ENCODE measurements around the gene CATSPERE. TPM values are rescaled to one million over a fixed set of nuclear protein-coding genes. Genes with fewer than 3 reads are reported as not detected.

The CATSPERE gene
- total and polyA plus RNA-seq, 4 experiments from 2014 or later: 0.30 to 2.3 (median 1.4) TPM; not detected in 1

DNA sequence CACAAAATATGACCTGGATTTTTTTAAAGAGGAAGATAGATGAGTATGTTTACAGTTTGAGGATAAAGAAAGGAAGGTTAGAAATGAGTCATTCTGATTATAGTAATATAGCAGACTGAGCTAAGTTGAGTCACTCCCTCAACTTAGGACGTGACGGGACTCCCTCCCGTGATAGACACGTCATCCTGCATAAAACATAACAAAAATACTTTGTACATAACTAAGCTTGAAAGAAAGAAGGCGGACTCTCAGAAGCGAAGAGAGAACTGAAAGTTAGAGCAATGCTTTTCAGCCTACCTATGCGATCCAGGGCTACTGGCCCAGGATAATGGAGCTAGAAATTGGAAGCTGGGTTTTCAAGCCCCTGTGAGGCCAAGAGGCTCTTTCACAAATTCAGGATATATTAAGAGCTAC lies 138.9 kb downstream of the CATSPERE start:
- H3K9me3 Mint-ChIP-seq: no peaks in the 10 kb centered on the region
- H3K27ac ChIP-seq (ENCODE audit: low read depth, low read length): no peak overlapping the region
- ChIA-PET POLR2A (ENCODE audit: partially characterized antibody) (interaction anchor here (0.8 to 1.4 kb wide), 4 partner anchors 54 to 264 kb away, joined by 3 to 5 read pairs (median 4); partner anchors contain the start of gene HNRNPU), CTCF (ENCODE audit: partially characterized antibody) (interaction anchor here (0.6 to 1.7 kb wide), 7 partner anchors 39 to 443 kb away, joined by 3 to 22 read pairs (median 4); no protein-coding TSS in a partner anchor)
- no peaks in the 10 kb centered on the region for H3K36me3 ChIP-seq (ENCODE audit: insufficient read depth, low read length)
- H3K36me3 Mint-ChIP-seq: no peaks in the 10 kb centered on the region
- H3K9me3 ChIP-seq (ENCODE audit: control insufficient read depth in 1 of 2, low read length in 2 of 2): no peaks in the 10 kb centered on the region
- peak overlapping the region; percentile 78 to 94 (median 86) for H3K27ac Mint-ChIP-seq
- H3K27me3 ChIP-seq (ENCODE audit: insufficient read depth, low read length): no peaks in the 10 kb centered on the region
- peaks cover 3 to 11% (median 10%) of the 10 kb centered on the region in 4 donors for H3K4me1 Mint-ChIP-seq
- no peak overlapping the region for H3K4me3 ChIP-seq (ENCODE audit: low read length in 2 of 2)
- DNase-seq: peak; percentile 18 to 72 (median 33)
- H3K4me1 ChIP-seq (ENCODE audit: insufficient read depth, low read length): peaks cover 3% of the 10 kb centered on the region
- peak overlapping the region in 6 of 8 donors; percentile 28 to 78 (median 58) for H3K4me3 Mint-ChIP-seq
- intact Hi-C loops (cut with micrococcal nuclease): loop anchor here (2.0 to 5.0 kb wide), 2 partner anchors 147 to 372 kb away; no protein-coding TSS in a partner anchor
- H3K27me3 Mint-ChIP-seq: peaks cover 1 to 2% of the 10 kb centered on the region in 2 donors

DNA sequence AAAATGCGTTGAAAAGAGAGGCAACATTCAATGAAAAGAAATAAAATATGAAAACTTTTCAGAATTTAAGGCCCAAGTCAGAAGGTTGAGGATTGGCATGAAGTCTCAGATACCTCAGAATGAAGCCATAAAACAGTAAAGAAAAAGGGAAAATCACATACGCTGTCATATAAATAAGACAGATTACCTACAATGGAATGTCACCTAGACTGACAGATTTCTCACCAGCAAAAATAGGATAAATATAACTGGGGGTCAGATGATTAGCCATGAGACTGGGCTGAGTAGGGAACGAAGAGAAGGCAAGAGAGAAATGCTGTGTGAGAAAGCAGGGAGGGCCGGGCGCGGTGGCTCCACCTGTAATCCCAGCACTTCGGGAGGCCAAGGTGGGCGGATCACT lies 140.3 kb downstream of the CATSPERE start:
- DNase-seq: no peak
- H3K27me3 Mint-ChIP-seq: peaks cover 1 to 2% of the 10 kb centered on the region in 2 donors
- H3K36me3 Mint-ChIP-seq: no peaks in the 10 kb centered on the region
- CTCF ChIA-PET (ENCODE audit: partially characterized antibody): interaction anchor here (4.8 kb wide), 1 partner anchor 441 kb away, joined by 75 read pairs; no protein-coding TSS in a partner anchor
- no peak overlapping the region for H3K27ac ChIP-seq (ENCODE audit: low read depth, low read length)
- H3K9me3 Mint-ChIP-seq: no peaks in the 10 kb centered on the region
- H3K9me3 ChIP-seq (ENCODE audit: control insufficient read depth in 1 of 2, low read length in 2 of 2): no peaks in the 10 kb centered on the region
- H3K4me3 Mint-ChIP-seq: no peak overlapping the region
- peak overlapping the region in 1 of 7 donors; percentile 20 for H3K27ac Mint-ChIP-seq
- H3K4me3 ChIP-seq (ENCODE audit: low read length in 2 of 2): no peak overlapping the region
- H3K4me1 Mint-ChIP-seq: peaks cover 3 to 11% (median 10%) of the 10 kb centered on the region in 4 donors
- H3K36me3 ChIP-seq (ENCODE audit: insufficient read depth, low read length): no peaks in the 10 kb centered on the region
- peaks cover 3% of the 10 kb centered on the region for H3K4me1 ChIP-seq (ENCODE audit: insufficient read depth, low read length)
- POLR2A ChIA-PET (ENCODE audit: partially characterized antibody): no interaction called here
- intact Hi-C loops (cut with micrococcal nuclease): loop anchor here (2.0 to 5.0 kb wide), 2 partner anchors 149 to 371 kb away; no protein-coding TSS in a partner anchor
- no peaks in the 10 kb centered on the region for H3K27me3 ChIP-seq (ENCODE audit: insufficient read depth, low read length)

DNA sequence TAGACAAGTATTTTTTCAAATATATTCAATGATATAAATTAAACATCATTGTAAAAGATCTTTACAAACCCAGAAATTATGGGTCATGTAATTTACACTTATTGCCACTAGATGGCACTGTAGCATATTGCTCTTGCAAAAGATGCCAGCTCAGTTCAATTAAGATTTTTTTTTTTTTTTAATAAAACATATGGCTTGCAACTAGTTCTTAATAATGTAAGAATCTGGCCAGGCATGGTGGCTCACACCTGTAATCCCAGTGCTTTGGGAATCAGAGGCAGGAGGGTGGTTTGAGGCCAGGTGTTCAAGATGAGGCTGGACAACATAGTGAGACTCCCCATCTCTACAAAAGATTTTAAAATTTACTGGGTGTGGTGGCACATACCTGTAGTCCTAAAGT lies 142.4 kb downstream of the CATSPERE start:
- Mint-ChIP-seq H3K36me3 (no peaks in the 10 kb centered on the region), H3K4me1 (peaks cover 3 to 11% (median 10%) of the 10 kb centered on the region in 4 donors), H3K4me3 (no peak overlapping the region), H3K9me3 (no peaks in the 10 kb centered on the region), H3K27me3 (peaks cover 1 to 2% of the 10 kb centered on the region in 2 donors), H3K27ac (no peak overlapping the region)
- Histone ChIP-seq H3K4me1 (ENCODE audit: insufficient read depth, low read length) (peaks cover 3% of the 10 kb centered on the region), H3K9me3 (ENCODE audit: control insufficient read depth in 1 of 2, low read length in 2 of 2) (no peaks in the 10 kb centered on the region), H3K36me3 (ENCODE audit: insufficient read depth, low read length) (no peaks in the 10 kb centered on the region), H3K27ac (ENCODE audit: low read depth, low read length) (no peak overlapping the region), H3K4me3 (ENCODE audit: low read length in 2 of 2) (no peak overlapping the region), H3K27me3 (ENCODE audit: insufficient read depth, low read length) (no peaks in the 10 kb centered on the region)
- POLR2A ChIA-PET (ENCODE audit: partially characterized antibody): interaction anchor here (1.0 kb wide), 1 partner anchor 49 kb away, joined by 3 read pairs; no protein-coding TSS in a partner anchor
- peak in 4 of 5 donors; percentile 38 to 49 (median 44) for DNase-seq
- CTCF ChIA-PET (ENCODE audit: partially characterized antibody): interaction anchor here (0.6 to 4.8 kb wide), 26 partner anchors 8 to 1859 kb away, joined by 3 to 189 read pairs (median 4); partner anchors contain the start of gene DESI2
- intact Hi-C loops (cut with micrococcal nuclease): loop anchor here (1.0 to 5.0 kb wide), 4 partner anchors 50 to 439 kb away; partner anchors contain the start of gene DESI2

DNA sequence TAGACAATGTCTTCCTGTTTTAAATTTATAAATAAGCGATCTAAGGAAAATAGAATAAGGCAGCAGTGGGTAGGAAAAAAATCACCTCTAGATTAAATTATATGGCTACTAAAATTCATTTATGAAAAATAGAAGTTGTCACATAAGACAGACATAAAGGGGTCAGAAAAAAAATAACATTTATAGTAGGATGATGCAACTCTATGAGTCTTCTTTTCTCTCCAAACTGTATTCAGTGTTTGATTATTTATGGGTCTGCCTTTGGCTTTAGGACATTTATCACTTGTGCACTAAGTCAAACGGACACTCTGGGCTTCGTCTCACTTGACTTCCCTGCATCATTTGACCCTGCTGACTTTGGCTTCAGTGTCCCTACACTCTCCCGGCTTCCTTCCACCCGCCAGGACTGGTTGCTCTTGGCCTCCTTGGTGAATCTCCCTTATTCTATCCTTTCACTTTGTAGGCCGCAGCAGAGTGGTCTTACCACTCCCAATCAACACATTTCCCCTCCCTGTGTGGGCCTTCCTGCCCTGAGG lies 144.8 kb downstream of the CATSPERE start:
- ChIA-PET CTCF (ENCODE audit: partially characterized antibody) (interaction anchor here (4.2 to 4.8 kb wide), 2 partner anchors 192 to 437 kb away, joined by 75 to 189 read pairs; no protein-coding TSS in a partner anchor), POLR2A (ENCODE audit: partially characterized antibody) (no interaction called here)
- Histone ChIP-seq H3K4me3 (ENCODE audit: low read length in 2 of 2) (no peak overlapping the region), H3K27ac (ENCODE audit: low read depth, low read length) (no peak overlapping the region), H3K27me3 (ENCODE audit: insufficient read depth, low read length) (no peaks in the 10 kb centered on the region), H3K9me3 (ENCODE audit: control insufficient read depth in 1 of 2, low read length in 2 of 2) (no peaks in the 10 kb centered on the region), H3K4me1 (ENCODE audit: insufficient read depth, low read length) (no peaks in the 10 kb centered on the region), H3K36me3 (ENCODE audit: insufficient read depth, low read length) (no peaks in the 10 kb centered on the region)
- Mint-ChIP-seq H3K27me3 (peaks cover 1 to 2% of the 10 kb centered on the region in 2 donors), H3K36me3 (no peaks in the 10 kb centered on the region), H3K9me3 (no peaks in the 10 kb centered on the region), H3K4me3 (no peak overlapping the region), H3K4me1 (no peaks in the 10 kb centered on the region), H3K27ac (no peak overlapping the region)
- intact Hi-C loops (cut with micrococcal nuclease): no loop called here
- DNase-seq: no peak

DNA sequence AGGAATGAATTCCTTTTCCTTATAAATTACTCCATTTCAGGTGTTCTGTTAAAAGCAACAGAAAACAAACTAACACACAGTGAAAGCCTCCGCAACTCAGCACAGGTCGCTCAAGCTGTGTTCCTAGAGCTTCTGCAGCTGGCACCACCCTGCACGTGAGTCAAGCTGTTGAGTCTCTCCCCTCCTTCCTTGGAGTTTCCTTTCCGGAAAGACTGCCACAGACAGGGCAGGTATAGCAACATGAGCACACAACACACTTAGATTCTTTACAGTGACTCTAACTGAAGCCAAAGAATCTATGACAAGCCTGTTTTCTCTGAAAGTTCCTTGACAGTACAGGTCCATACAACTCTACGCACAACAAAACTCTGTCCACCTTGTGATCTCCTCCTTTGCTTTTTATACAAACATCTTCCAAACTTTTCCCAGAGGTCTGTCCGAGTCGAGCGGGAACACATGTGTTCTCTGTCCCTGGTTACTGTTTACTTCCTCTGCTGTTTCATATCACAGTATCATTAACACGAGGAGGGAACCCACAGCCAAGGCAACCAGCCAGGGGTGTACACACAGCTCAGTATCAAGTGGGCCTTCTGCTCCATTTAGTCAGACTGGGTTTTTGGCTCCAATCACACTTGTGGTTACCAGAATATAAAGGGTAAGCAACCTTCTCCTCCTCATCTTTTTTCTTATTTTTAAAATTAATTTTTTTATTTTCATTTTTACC lies 153.2 kb downstream of the CATSPERE start:
- no peaks in the 10 kb centered on the region for H3K27me3 Mint-ChIP-seq
- H3K4me3 Mint-ChIP-seq: no peak overlapping the region
- intact Hi-C loops (cut with micrococcal nuclease): no loop called here
- ChIA-PET CTCF (ENCODE audit: partially characterized antibody) (no interaction called here), POLR2A (ENCODE audit: partially characterized antibody) (interaction anchor here (0.7 kb wide), 1 partner anchor 236 kb away, joined by 3 read pairs; no protein-coding TSS in a partner anchor)
- H3K9me3 ChIP-seq (ENCODE audit: control insufficient read depth in 1 of 2, low read length in 2 of 2): no peaks in the 10 kb centered on the region
- no peaks in the 10 kb centered on the region for H3K27me3 ChIP-seq (ENCODE audit: insufficient read depth, low read length)
- no peaks in the 10 kb centered on the region for H3K36me3 ChIP-seq (ENCODE audit: insufficient read depth, low read length)
- no peaks in the 10 kb centered on the region for H3K4me1 ChIP-seq (ENCODE audit: insufficient read depth, low read length)
- peak overlapping the region in 2 of 7 donors; percentile 52 to 69 for H3K27ac Mint-ChIP-seq
- no peaks in the 10 kb centered on the region for H3K4me1 Mint-ChIP-seq
- no peak overlapping the region for H3K4me3 ChIP-seq (ENCODE audit: low read length in 2 of 2)
- no peak for DNase-seq
- peaks cover 0 to 4% (median 0%) of the 10 kb centered on the region in 8 donors for H3K9me3 Mint-ChIP-seq
- no peaks in the 10 kb centered on the region for H3K36me3 Mint-ChIP-seq
- no peak overlapping the region for H3K27ac ChIP-seq (ENCODE audit: low read depth, low read length)

DNA sequence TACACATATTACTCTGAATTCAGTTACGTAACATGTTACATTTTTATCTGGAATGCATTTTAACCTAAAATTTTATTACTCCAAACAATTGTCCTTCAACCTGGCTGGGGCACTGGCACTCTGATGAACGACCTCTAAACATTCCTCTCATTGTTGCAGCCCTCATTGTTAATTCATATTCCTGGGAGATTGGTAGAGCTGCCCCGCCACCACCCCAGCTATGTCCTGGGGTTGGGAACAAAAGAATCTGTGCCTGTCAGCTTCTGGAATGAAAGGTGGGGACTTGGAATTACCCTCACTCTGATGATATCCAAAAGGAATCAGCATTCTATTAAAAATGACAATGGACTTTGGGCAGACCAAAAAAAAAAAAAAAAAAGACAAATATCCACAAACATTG lies 153.8 kb downstream of the CATSPERE start:
- Histone ChIP-seq H3K4me1 (ENCODE audit: insufficient read depth, low read length) (no peaks in the 10 kb centered on the region), H3K9me3 (ENCODE audit: control insufficient read depth in 1 of 2, low read length in 2 of 2) (no peaks in the 10 kb centered on the region), H3K4me3 (ENCODE audit: low read length in 2 of 2) (no peak overlapping the region), H3K27ac (ENCODE audit: low read depth, low read length) (no peak overlapping the region), H3K27me3 (ENCODE audit: insufficient read depth, low read length) (no peaks in the 10 kb centered on the region), H3K36me3 (ENCODE audit: insufficient read depth, low read length) (no peaks in the 10 kb centered on the region)
- no peaks in the 10 kb centered on the region for H3K4me1 Mint-ChIP-seq
- intact Hi-C loops (cut with micrococcal nuclease): no loop called here
- peaks cover 0 to 4% (median 0%) of the 10 kb centered on the region in 8 donors for H3K9me3 Mint-ChIP-seq
- H3K36me3 Mint-ChIP-seq: no peaks in the 10 kb centered on the region
- ChIA-PET POLR2A (ENCODE audit: partially characterized antibody) (interaction anchor here (0.7 kb wide), 1 partner anchor 235 kb away, joined by 3 read pairs; no protein-coding TSS in a partner anchor), CTCF (ENCODE audit: partially characterized antibody) (no interaction called here)
- no peak overlapping the region for H3K4me3 Mint-ChIP-seq
- no peak for DNase-seq
- no peak overlapping the region for H3K27ac Mint-ChIP-seq
- H3K27me3 Mint-ChIP-seq: no peaks in the 10 kb centered on the region

DNA sequence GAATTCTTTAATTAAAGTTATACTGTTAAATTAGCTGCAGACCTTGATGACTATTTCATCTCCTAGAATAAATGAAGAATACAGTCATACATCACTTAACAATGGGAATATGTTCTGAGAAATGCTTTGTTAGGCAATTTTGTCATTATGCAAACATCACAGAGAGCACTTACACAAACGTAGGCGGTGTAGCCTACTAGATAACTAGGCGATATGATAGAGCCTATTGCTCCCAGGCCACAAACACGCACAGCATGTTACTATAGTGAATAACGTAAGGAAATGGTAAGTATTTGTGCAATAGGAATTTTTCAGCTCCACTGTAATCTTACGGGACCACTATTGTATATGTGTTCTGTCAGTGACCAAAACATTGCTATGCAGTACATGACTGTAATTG lies 154.2 kb downstream of the CATSPERE start:
- DNase-seq: no peak
- Mint-ChIP-seq H3K4me3 (no peak overlapping the region), H3K9me3 (peaks cover 0 to 4% (median 0%) of the 10 kb centered on the region in 8 donors), H3K27me3 (no peaks in the 10 kb centered on the region), H3K36me3 (no peaks in the 10 kb centered on the region), H3K4me1 (no peaks in the 10 kb centered on the region), H3K27ac (no peak overlapping the region)
- Histone ChIP-seq H3K27ac (ENCODE audit: low read depth, low read length) (no peak overlapping the region), H3K27me3 (ENCODE audit: insufficient read depth, low read length) (no peaks in the 10 kb centered on the region), H3K4me1 (ENCODE audit: insufficient read depth, low read length) (no peaks in the 10 kb centered on the region), H3K9me3 (ENCODE audit: control insufficient read depth in 1 of 2, low read length in 2 of 2) (no peaks in the 10 kb centered on the region), H3K4me3 (ENCODE audit: low read length in 2 of 2) (no peak overlapping the region), H3K36me3 (ENCODE audit: insufficient read depth, low read length) (no peaks in the 10 kb centered on the region)
- intact Hi-C loops (cut with micrococcal nuclease): no loop called here
- ChIA-PET CTCF (ENCODE audit: partially characterized antibody) (no interaction called here), POLR2A (ENCODE audit: partially characterized antibody) (interaction anchor here (0.6 to 0.7 kb wide), 2 partner anchors 235 to 394 kb away, joined by 3 read pairs; no protein-coding TSS in a partner anchor)

All from CD4-positive, alpha-beta memory T cell (primary cell).